ENCODE results near the gene TPMT.
"Not testable (repeated sequence)": the region's sequence is repeated elsewhere in the genome, so short reads cannot be mapped to it uniquely, and the experiment has no call there.

TPMT gene

DNA sequence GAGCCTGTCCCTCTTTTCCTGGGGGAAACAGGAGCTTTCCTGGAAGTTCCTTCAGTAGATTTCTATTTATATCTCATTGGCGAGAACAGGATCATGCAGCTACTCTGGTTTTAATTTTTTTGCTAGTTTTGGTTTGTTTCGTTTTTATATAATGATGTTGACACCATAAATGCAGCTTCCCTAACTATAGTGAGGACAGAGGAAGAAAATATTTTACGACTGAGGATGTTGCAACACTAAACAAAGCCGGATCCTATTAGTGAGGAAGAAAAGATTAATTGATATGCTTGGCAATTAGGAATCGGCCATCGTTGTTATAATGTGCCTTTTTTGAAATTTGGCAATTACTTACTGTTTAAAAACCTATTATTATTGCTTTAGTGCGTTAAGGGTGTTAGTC is 17.0 kb upstream of the TPMT start:
- Histone ChIP-seq H3K36me3 (ENCODE audit: insufficient read depth, low read length) (no peaks in the 10 kb centered on the region; the same call in 1 of the 2 replicates), H3K4me1 (ENCODE audit: insufficient read depth, low read length) (no peaks in the 10 kb centered on the region), H3K9me3 (ENCODE audit: control insufficient read depth, insufficient read depth, low read length) (0 out of 2 replicates have a peak, but pooled peaks cover 5% of the 10 kb centered on the region), H3K9ac (ENCODE audit: low read depth, low read length) (no peak overlapping the region)

DNA sequence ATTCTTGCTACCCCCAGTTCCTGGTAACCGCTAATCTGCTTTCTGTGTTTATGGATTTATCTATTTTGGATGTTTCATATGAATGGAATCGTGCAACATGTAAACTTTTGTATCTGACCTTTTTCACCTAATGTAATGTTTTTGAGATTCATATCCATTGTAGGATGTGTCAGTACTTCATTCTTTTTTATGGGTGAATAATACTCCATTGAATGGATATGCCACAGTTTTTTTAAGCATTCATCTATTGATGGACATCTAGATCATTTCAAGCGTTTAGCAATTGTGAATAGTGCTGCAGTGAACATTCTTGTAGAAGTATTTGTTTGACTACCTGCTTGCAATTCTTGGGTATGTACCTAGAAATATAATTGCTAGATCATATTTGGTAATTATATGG is 13.4 kb upstream of the TPMT start:
- Histone ChIP-seq H3K36me3 (ENCODE audit: insufficient read depth, low read length) (no peaks in the 10 kb centered on the region; the same call in 1 of the 2 replicates), H3K9me3 (ENCODE audit: control insufficient read depth, insufficient read depth, low read length) (0 out of 2 replicates have a peak, but pooled peaks cover 5% of the 10 kb centered on the region), H3K4me1 (ENCODE audit: insufficient read depth, low read length) (no peaks in the 10 kb centered on the region), H3K9ac (ENCODE audit: low read depth, low read length) (no peak overlapping the region)

DNA sequence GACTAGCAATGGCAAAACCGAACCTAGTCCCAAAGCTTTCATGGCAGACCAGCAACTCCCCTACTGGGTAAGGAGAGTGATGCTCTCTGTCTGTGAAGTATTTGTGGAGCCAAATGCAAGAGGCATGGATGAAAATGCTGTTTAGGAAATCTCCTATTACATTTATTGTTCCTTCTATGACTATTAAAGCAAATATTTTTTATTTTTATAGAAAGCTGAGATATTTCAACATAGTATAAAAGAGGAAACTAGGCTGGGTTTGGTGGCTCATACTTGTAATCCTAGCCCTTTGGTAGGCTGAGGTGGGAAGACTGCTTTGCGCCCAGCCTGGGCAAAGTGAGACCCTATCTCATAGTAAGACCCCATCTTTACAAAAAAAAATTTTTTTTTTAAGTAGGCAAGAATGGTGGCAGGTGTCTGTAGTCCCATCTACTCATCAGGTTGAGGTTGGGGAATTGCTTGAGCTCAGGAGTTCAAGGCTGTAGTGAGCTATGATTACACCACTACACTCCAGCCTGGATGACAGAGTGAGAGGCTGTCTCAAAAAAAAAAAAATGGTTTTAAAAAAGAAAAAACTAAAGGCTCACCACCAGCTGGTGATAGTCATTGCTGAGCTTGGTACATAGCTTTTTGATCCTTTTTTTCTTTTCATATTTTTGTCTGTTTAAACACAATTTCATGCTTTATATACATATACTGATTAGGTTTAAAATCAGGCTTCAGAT is 11.6 kb upstream of the TPMT start:
- no peaks in the 10 kb centered on the region for H3K4me1 ChIP-seq (ENCODE audit: insufficient read depth, low read length)
- H3K36me3 ChIP-seq (ENCODE audit: insufficient read depth, low read length): no peaks in the 10 kb centered on the region; the same call in 1 of the 2 replicates
- 0 out of 2 replicates have a peak, but pooled peaks cover 5% of the 10 kb centered on the region for H3K9me3 ChIP-seq (ENCODE audit: control insufficient read depth, insufficient read depth, low read length)
- H3K9ac ChIP-seq (ENCODE audit: low read depth, low read length): no peak overlapping the region

DNA sequence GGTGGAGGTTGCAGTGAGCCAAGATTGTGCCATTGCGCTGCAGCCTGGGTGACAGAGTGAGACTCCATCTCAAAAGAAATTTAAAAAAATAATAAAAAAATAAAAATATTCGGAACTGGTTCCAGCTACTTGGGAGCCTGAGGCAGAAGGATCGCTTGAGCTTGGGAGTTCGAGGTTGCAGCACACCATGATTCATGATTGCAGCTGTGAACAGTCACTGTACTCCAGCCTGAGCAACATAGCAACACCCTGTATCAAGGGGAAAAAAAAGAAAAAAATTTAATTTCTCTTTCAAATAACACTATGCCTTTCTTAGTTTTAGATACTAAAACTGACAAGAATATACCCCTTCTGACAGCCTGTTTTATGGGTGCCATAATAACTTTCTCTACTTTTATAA is 10.9 kb upstream of the TPMT start:
- H3K9me3 ChIP-seq (ENCODE audit: control insufficient read depth, insufficient read depth, low read length): 0 out of 2 replicates have a peak, but pooled peaks cover 5% of the 10 kb centered on the region
- H3K9ac ChIP-seq (ENCODE audit: low read depth, low read length): no peak overlapping the region
- no peaks in the 10 kb centered on the region; the same call in 1 of the 2 replicates for H3K36me3 ChIP-seq (ENCODE audit: insufficient read depth, low read length)
- H3K4me1 ChIP-seq (ENCODE audit: insufficient read depth, low read length): no peaks in the 10 kb centered on the region

DNA sequence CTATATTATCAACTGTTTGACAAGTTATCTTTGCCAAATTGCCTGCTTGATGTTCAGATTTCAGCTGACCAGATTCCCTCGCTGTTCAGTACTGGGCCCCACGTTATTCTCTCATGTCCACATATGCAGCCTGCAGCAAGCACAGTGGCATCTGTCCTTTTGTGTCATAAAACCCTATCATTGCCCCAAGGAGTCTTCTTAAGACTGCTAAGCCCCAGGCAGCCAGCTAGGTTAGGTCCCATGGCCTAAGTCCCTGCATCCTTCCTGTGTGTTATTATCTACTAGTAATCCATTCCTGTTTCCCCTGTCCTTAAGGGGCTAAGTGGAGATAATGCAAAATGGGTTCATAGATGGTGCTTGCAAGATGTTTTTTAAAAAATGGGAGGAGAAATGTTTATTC is 7.5 kb upstream of the TPMT start:
- Histone ChIP-seq H3K4me1 (ENCODE audit: insufficient read depth, low read length) (no peaks in the 10 kb centered on the region), H3K36me3 (ENCODE audit: insufficient read depth, low read length) (no peaks in the 10 kb centered on the region), H3K9ac (ENCODE audit: low read depth, low read length) (no peak overlapping the region), H3K9me3 (ENCODE audit: control insufficient read depth, insufficient read depth, low read length) (no peaks in the 10 kb centered on the region)

DNA sequence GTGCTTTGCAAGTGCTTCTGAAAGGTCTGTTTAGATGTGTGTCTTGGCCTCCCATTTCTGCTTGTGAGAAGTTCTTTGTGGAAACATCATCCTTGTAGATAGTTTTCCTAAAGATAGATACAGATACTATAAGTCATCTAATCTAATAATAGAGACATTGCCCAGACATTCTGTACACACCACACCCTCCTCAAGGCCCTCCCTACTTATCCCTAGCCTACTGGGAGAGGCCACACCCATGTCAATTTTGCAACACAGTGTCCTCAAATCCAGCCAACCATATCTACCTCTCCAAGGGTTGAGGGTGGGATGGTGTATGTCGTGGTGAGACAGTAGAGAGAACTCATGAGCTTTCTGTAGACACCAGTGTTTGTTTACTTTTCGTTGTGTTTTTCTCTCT is 6.6 kb upstream of the TPMT start:
- no peaks in the 10 kb centered on the region for H3K36me3 ChIP-seq (ENCODE audit: insufficient read depth, low read length)
- H3K9ac ChIP-seq (ENCODE audit: low read depth, low read length): no peak overlapping the region
- no peaks in the 10 kb centered on the region for H3K9me3 ChIP-seq (ENCODE audit: control insufficient read depth, insufficient read depth, low read length)
- H3K4me1 ChIP-seq (ENCODE audit: insufficient read depth, low read length): no peaks in the 10 kb centered on the region

DNA sequence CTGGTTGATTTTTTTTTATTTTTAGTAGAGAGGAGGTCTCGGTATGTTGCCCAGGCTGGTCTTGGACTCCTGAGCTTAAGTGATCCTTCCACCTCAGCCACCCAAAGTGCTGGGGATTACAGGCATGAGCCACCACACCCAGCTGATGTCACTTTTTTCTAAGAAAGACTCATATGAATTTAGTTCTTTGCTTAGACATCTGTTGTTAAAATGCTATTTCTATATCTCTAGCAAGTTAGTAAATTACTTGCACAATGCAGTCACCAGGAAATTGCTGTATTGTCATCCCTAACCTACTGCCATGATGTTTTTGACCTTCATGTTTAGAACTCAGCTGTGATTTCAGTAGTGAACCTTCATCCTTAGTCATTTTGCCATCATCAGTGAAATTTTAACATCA is 6.0 kb upstream of the TPMT start:
- Histone ChIP-seq H3K36me3 (ENCODE audit: insufficient read depth, low read length) (no peaks in the 10 kb centered on the region), H3K9ac (ENCODE audit: low read depth, low read length) (no peak overlapping the region), H3K9me3 (ENCODE audit: control insufficient read depth, insufficient read depth, low read length) (no peaks in the 10 kb centered on the region), H3K4me1 (ENCODE audit: insufficient read depth, low read length) (no peaks in the 10 kb centered on the region)

DNA sequence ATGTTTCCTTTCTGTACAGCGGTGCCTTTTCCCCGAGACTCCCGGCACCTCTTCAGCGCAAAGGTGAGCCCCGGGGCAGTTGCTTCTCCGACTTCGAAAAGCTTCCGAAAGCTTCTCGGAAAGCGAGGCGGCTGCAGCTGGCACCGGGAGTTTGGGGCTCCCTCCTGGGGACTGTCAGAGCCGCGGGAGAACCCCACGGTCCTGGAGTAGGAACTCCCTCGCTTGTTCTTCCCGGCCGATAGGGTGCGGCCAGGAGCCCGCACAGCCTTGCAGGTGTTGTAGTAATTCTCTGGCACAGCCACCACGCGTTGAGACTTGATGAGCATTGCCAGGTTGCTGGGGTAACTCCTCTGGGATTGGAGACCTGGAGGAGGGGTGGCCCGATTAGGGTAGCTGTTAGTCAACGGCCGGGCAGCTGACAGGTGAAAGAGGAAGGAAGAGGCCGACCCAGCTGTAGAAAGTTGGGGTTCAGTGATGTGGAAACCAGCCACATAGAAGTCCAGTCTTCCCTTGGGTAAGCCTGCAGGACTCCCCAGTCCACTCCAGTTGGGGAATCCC is 1.1 kb upstream of the TPMT start:
- peak overlapping the region; percentile 89; the same call in 1 of the 2 replicates for H3K9ac ChIP-seq (ENCODE audit: low read depth, low read length)

DNA sequence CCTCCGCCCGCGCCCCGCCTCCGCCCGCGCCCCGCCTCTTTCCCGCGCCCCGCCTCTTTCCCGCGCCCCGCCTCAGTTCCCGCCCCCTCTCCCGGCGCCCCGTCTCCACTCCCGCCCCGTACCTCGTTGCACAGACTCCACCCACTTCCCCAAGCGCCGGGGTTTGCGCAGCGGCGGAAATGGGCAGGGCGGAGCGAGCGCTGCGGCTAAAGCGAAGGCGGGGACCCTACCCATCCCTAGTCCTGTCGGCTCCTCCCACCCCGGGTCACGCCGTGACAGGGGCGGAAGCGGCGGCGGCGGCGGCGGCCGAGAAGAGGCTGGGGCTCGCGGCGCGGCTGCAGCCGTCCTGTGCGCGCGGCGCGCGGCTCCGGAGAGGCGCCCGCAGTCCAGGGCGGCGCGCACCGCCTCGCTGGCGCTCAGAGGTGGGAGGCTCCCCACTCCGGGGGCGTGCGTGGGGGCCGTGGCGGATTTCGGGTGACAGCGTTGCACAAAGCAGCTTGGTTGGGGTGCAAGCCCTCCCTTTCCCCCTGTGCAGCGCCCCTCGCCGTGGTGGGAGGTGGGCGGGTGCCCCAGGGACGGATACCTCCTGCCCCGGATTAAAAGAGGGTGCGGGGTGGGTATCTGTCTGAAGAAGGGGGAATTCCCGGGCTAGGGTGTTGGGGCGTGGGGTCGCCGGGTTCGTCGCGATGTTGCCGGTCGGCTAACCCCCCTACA is 430 bp upstream of the TPMT start, which contains the start of gene KDM1B:
KDM1B (plus strand) TSS at position 273 of the 714 bp plus-strand sequence. CDS start 4,474 bp downstream, outside the sequence.
- H3K4me1 ChIP-seq (ENCODE audit: insufficient read depth, low read length): peaks cover 3% of the 10 kb centered on the region; the same call in 1 of the 2 replicates
- H3K9me3 ChIP-seq (ENCODE audit: control insufficient read depth, insufficient read depth, low read length): no peaks in the 10 kb centered on the region
- 0 out of 2 replicates have a peak, but pooled peaks cover 3% of the 10 kb centered on the region for H3K36me3 ChIP-seq (ENCODE audit: insufficient read depth, low read length)
- H3K9ac ChIP-seq (ENCODE audit: low read depth, low read length): peak within 1 kb of the TSS; percentile 99

More for the DNA sequence above, 1.1 kb upstream of the TPMT start:
- Histone ChIP-seq H3K4me1 (ENCODE audit: insufficient read depth, low read length) (peaks cover 3% of the 10 kb centered on the region; the same call in 1 of the 2 replicates), H3K9me3 (ENCODE audit: control insufficient read depth, insufficient read depth, low read length) (no peaks in the 10 kb centered on the region), H3K36me3 (ENCODE audit: insufficient read depth, low read length) (no peaks in the 10 kb centered on the region)

DNA sequence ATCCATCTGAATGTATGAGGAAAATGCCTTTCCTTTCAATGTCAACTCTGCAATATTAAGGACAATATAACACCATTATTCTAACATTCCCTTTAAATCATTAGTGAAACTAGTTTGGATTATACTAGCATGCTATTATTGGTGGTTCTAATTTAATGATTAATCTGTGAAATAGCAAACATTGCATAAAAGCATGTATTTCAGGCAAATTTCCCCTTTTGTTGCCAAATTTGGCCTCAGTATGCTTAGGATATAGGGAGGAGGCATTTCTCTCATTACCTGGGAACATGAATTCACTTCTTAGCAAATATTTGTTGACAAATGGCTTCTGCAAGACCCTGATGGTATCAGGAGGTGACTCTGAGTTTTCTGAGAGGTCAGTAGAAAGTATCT is 1.6 kb downstream of the TPMT start:
- Histone ChIP-seq H3K4me1 (ENCODE audit: insufficient read depth, low read length) (peaks cover 3% of the 10 kb centered on the region; the same call in 1 of the 2 replicates), H3K9ac (ENCODE audit: low read depth, low read length) (no peak overlapping the region; the same call in 1 of the 2 replicates), H3K36me3 (ENCODE audit: insufficient read depth, low read length) (0 out of 2 replicates have a peak, but pooled peaks cover 3% of the 10 kb centered on the region), H3K9me3 (ENCODE audit: control insufficient read depth, insufficient read depth, low read length) (no peaks in the 10 kb centered on the region)

DNA sequence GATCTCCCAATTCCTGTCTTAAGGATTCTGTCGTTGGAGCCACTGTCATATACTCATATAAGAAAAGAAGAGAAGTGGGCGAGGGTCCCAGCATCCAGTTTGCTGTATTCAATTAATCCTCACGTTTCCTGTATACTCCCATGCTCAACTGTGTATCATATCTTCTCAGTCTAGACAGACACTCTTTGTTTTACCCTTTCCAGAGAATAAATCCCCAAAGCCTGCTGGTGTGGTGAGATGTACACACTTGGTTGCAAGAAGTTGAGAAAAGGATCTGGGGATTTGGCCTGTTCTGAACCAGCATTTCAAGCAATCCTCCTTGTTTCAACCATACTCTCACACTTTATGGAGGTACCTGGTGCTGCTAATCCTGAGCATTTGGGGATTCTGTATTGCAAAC is 3.1 kb downstream of the TPMT start:
- Histone ChIP-seq H3K9me3 (ENCODE audit: control insufficient read depth, insufficient read depth, low read length) (no peaks in the 10 kb centered on the region), H3K9ac (ENCODE audit: low read depth, low read length) (no peak overlapping the region), H3K36me3 (ENCODE audit: insufficient read depth, low read length) (peaks cover 3% of the 10 kb centered on the region; the same call in 1 of the 2 replicates), H3K4me1 (ENCODE audit: insufficient read depth, low read length) (peaks cover 3% of the 10 kb centered on the region; the same call in 1 of the 2 replicates)

DNA sequence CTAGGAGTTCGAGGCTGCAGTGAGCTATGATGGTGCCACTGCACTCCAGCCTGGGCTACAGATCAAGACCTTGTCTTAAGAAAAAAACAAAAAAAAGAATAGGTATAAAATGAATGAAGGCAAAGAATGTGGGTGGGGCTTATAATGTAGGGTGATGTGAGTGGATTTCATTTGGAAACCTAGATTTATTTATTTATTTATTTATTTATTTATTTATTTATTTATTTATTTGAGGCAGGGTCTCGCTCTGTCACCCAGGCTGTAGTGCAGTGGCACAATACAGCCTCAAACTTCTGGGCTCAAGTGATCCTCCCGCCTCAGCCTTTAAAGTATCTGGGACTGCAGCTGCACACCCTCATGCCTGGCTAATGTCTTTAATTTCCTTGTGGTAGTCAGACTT is 3.5 kb downstream of the TPMT start:
- not testable (repeated sequence) for H3K36me3 ChIP-seq (ENCODE audit: insufficient read depth, low read length); H3K9me3 ChIP-seq (ENCODE audit: control insufficient read depth, insufficient read depth, low read length); H3K9ac ChIP-seq (ENCODE audit: low read depth, low read length); H3K4me1 ChIP-seq (ENCODE audit: insufficient read depth, low read length)

DNA sequence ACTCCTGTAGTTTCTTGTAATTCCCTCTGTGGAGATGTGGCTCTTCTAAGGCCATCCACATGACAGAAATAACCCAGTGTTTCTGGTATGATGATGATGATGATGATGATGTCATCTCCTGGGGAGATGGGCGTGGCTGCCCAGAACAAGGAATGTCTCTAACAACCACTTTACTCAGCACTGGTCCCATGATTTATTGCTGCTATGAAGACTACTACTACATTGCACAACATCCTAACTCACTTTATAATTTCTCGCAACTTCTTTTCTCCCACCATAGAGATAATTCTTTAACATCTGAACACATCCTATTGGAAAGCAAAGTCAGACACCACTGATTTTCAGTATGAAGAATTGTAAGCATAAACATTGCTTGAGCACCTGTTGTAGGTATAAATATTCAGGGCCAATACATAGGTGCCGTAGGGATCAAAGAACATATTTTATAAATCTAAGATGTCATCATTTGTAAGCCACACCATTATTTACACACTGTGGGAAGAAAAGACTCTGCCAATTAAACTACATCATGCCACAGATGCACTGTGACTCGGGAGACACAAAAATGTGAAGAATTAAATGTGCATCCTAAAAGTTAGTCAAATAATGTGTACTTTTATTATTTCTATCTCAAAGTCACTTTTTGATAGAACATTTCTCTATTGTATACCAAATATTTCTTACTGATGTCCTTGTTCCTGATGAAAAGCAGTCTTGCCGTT is 6.4 kb downstream of the TPMT start:
- Histone ChIP-seq H3K4me1 (ENCODE audit: insufficient read depth, low read length) (peaks cover 3% of the 10 kb centered on the region; the same call in 1 of the 2 replicates), H3K9me3 (ENCODE audit: control insufficient read depth, insufficient read depth, low read length) (no peaks in the 10 kb centered on the region), H3K36me3 (ENCODE audit: insufficient read depth, low read length) (peaks cover 3% of the 10 kb centered on the region), H3K9ac (ENCODE audit: low read depth, low read length) (no peak overlapping the region)

DNA sequence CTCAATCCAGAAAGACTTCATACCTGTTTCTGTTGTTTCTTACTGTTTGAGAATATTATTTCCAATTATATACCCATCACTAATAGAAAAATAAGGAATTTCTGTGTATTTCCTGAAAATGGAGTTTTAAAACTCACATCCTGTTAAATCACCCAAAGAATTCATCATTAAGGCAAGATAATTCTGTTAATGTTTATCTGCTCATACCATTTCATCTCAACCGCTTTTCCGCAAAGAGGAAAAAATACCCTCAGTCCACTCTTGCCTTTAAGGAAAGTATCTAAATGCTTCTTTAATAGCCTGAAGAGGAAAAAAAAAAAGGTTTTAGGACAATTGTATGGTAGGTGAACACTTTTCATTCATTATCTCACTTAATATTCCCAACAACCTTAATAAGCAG is 7.3 kb downstream of the TPMT start:
- H3K9ac ChIP-seq (ENCODE audit: low read depth, low read length): no peak overlapping the region
- H3K36me3 ChIP-seq (ENCODE audit: insufficient read depth, low read length): peaks cover 3% of the 10 kb centered on the region
- H3K9me3 ChIP-seq (ENCODE audit: control insufficient read depth, insufficient read depth, low read length): no peaks in the 10 kb centered on the region
- H3K4me1 ChIP-seq (ENCODE audit: insufficient read depth, low read length): no peaks in the 10 kb centered on the region

Measured in ES-I3 (cell line).